ENCODE results near the gene TEX10.
"Not testable (repeated sequence)": the region's sequence is repeated elsewhere in the genome, so short reads cannot be mapped to it uniquely, and the experiment has no call there.

The TEX10 gene

DNA sequence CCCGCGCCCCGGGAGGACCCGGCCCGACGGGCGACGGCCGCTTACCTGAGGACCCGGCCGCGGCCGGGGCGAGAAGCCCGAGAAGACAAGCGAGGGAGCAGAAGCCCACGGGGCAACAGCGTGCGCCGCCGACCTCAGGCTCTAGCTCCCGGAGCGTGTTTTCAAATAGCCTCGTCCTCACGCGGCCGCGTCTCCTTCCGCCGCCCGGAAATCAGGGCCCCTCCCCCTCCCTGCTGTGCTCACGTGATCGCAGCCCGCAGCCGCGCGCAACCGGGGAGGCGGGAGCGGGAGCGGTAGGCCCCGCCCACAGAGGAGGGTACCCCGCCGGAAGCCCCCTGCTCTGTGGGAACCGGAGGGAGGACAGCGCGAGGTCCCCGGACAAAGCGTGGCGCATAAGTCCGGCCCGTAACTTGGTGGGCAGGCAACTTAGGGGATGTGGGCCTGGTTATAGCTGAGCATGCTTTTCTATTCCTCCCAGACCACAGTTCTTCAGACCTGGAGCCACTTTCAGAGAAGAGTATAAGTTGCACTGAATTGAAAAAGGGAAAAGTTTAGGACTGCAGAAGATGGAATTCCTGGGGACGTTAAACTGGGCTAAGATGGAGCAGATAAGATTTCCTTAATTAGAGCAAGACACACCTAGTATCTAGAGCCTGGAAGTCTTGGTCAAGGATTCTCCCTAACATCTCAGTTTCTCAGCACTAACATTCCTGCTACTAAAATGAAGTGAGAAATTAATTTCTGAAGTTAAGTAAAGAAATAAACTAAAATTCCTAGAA is at the start of gene TEX10:
Gene TEX10 (minus strand): TSS at position 216 of the 779 bp plus-strand sequence. CDS start 3,579 bp downstream, outside the sequence.
- DNase-seq = peak; percentile 97

DNA sequence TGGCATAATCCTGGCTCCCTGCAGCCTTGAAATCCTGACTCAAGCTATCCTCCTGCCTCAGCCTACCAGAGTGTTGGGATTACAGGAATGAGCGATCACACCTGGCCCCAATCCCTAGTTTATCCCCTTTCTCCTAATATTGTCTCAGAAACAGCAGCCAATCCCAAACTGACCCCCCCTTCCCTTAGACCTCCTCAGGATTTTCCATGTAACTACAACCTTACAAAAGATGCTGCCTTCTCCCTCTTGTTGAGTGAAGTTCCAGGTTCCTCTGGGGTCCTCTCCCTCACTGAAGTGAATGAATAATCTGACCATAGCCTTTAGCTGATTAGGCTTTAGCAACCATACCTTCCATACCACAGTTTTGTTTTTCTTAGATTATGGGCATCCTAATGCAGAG is 48.3 kb upstream of the TEX10 start:
- no peak for DNase-seq

DNA sequence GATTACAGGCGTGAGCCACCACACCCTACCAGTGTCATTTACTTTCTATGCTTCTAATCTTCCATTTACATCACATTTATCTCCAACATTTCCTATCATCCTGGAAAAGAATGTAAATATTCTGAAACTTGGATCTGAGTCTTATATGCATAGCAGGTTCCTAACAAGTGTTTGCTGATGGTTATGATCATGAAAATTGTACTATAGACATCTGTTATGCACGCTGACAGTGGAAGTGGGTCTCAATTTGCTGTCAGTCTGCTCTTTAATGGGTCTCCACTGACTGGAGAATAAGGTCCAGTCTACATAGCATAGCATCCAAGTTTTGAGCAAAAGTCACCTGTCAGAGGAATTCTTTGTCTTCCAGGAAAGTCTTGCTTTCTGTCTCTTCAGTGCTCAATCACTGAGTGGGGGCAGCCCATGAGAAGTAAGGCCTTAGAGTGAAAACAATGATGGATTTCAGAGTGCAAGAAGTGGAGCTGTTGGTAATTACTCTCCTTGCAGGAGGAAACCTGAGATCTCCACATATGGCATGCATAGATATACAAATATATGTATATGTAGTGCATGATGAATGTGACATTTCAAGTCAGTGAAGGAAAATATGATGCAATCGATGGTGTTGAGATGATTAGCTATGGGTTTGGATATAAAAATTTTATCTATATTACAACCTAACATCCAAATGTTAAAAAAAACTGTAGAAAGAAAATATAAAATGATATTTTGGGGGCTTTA is 45.0 kb upstream of the TEX10 start:
- DNase-seq = no peak

- no peak for DNase-seq
These were observed 44.0 kb upstream of the TEX10 start for GRCh38 chr9:100396769-100397168.

DNA sequence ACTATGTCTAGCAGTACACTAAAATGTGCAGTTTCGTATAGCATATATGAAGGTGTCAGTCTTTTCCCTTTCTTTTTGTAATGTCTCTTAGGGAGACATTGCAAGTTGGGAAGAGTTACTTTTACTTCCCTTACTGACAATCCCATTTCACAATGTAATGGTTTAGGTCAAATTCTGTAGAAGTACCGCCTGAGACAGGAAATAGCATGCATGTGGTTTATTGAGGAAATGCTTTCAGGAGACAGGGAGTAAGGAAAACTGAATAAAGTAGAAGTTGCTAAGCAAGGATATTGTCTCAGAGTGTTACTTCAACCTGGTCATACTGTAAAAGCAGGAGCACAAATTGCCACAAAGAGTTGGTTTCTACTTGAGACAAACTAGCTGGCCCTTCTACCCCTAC is 42.1 kb upstream of the TEX10 start:
- DNase-seq = no peak

- DNase-seq = no peak
These were observed 41.4 kb upstream of the TEX10 start for GRCh38 chr9:100394032-100394695.

- DNase-seq = not testable (repeated sequence)
These were observed 40.2 kb upstream of the TEX10 start for GRCh38 chr9:100392989-100393388.

GRCh38 chr9:100379862-100380261 is 27.1 kb upstream of the TEX10 start:
- no peak for DNase-seq

GRCh38 chr9:100377015-100377414 is 24.3 kb upstream of the TEX10 start:
- no peak for DNase-seq

DNA sequence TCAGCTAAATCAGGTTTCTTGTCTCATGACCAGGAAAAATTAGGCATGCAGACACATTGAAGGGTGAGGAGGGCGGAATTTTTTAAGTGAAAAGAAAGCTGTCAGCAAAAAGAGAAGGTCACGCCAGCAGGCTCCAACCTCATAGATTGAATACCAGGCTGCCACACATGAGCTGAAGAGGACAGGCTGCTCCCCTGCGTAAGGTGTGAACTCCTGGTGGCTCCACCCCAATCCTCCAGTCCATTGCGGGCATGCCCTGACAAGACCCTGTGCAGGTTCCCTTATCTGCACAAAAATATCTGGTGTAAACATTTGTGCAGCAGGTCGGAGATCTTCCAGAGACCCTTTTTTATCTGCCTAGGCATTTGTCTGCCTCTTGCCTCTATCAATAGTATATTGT is 22.9 kb upstream of the TEX10 start:
- no peak for DNase-seq

GRCh38 chr9:100372648-100373047 is 19.9 kb upstream of the TEX10 start:
- DNase-seq = no peak

DNA sequence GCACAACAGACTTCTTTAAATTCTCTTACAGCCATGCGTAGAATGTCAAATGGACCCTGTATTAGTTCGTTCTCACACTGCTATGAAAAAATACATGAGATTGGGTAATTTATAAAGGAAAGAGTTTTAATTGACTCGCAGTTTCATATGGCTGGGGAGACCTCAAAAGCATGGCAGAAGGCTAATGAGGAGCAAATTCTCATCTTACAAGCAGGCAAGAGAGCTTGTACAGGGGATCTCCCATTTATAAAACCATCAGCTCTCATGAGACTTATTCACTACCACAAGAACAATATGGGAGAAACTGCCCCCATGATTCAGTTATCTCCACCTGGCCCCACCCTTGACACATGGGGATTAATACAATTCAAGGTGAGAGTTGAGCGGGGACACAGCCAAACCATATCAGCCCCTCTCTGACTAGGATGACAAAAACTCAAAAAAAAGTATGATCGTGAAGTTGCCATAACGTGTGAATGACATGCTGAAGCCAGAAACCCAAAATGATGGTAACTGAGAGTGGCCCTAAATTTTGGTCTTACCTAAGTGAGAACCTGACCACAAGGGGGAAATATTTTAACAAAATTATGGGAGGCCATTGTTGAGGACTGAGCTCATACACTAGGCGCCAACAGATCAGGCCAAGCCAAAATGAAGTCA is 17.5 kb upstream of the TEX10 start:
- no peak for DNase-seq

DNA sequence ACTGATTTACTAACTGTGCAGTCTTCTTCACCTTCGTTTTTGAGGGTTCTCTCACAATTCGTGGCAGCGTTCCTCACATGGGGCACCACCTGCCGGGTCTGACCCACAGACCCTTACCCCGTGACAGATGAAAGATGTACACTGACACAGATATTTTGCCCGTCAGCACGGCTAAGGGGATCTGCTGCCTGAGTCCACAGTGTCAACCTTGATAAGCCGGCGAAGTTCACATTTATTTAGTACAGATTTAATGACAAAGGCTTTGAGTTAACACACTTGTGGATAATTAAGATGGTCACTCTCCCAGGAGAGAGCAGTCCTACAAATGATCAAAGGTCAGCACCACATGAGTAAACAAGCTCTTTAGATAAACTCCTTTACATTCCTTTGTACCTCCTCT is 15.9 kb upstream of the TEX10 start:
- no peak for DNase-seq

DNA sequence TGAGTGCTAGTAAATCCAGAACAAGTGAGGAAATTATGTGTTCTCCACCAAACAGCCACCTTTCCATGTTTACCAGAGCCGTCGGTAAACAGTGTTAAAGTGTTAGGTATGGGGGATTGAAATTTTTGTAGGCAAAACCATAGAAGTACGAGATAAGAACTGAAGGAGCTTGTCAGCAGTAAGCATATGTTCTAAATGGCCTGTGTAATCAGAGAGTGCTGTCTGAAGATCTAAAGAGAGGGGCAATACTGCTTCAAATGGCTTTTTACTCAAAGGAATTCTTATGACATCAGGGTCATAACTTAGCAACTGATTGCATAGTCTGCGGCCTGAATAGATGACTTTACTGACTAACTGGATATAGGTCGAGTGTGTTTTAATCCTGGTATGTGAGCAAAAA is 13.4 kb upstream of the TEX10 start:
- no peak for DNase-seq

DNA sequence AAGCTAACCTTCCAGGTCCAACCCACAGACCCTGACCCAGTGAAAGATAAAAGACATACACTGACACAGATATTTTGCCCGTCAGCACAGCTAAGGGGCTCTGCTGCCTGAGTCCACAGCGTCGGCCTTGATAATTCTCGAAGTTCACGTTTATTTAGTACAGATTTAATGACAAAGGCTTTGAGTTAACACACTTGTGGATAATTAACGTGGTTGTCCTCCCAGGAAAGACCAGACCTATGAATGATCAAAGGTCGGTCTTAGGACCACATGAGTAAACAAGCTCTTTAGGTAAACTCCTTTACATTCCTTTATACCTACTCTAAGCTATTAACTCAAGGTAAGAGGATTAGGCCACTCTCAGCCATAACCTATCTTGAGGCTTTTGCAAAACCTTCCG is 11.3 kb upstream of the TEX10 start:
- DNase-seq = no peak

DNA sequence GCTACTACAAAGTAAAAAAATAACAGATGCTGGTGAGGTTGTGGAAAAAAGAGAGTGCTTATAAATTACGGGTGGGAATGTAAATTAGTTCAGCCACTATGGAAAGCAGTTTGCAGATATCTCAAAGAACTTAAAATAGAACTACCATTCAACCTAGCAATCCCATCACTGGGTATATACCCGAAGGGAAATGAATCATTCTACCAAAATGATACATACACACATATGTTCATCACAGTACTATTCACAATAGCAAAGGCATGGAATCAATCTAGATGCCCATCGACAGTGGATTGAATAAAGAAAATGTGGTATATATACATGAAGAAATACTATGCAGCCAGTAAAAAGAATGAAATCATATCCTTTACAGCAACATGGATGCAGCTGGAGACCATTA is 6.3 kb upstream of the TEX10 start:
- no peak for DNase-seq

DNA sequence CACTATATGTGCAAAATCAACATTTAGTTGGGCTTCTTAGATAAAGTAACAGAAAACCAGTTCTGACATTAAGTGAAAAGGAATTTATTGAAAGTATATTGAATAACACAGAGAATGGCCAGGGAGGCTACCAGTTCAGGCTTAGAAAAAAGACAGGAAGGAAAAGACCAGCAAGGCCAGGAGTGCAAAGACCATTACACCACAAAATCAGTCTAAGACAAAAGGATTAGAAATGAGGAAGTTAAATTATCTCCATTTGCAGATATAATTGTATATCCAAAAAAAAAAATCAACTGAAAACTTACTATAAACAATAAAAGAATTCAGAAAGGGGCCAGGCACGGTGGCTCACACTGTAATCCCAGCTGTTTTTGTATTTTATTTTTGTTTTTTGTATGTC is 4.8 kb upstream of the TEX10 start:
- DNase-seq = no peak

- no peak for DNase-seq
These were observed 2.8 kb upstream of the TEX10 start for GRCh38 chr9:100355561-100355960.

DNA sequence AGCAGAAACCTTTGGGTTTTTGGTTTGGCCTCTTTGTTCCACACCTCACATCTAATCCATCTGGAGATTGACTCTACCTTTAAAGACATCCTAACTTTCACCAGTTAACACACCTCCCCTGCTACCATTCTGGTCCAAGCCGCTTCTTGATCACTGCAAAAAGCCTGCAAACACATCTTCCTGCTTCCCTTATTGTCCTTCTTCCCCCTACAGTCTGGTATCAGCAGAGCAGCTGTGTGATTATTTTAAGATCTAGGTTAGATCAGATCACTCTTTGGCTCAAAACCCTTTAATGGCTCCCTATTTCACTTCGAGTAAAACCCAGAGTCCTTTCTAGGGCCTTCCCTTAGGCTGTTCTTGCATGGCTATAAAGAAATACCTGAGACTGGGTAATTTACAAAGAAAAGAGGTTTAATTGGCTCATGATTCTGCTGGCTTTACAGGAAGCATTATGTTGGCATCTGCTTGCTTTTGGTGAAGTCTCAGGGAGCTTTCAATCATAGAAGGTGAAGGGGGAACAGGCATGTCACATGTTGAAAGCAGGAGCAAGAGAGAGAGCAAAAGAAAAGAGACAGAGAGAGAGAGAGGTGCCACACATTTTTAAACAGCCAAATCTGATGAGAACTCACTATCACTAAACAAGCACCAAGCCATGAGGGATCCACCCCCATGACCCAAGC is 1.5 kb upstream of the TEX10 start:
- DNase-seq = no peak

- peak; percentile 68 for DNase-seq
These were observed 478 bp downstream of the TEX10 start for GRCh38 chr9:100352201-100352726.

GRCh38 chr9:100351508-100351907 is 1.2 kb downstream of the TEX10 start:
- peak; percentile 4 for DNase-seq

- DNase-seq = no peak
These were observed 2.6 kb downstream of the TEX10 start for GRCh38 chr9:100350188-100350587.

Data from eye (tissue), 1 donor.